Upper lobe of left lung (tissue), 6 donors: ENCODE results near the gene RABGAP1. TPM values are rescaled to one million over a fixed set of nuclear protein-coding genes. Genes with fewer than 3 reads are reported as not detected.

Source experiments
- ATAC-seq, 2 donors: fragments of 200-7000 bp; cut with Tn5 transposase; one replicate each; pipeline ENCODE4 v1.9.1; 2022; ENCODE audit warnings: mild to moderate bottlenecking in 2 of 2, moderate library complexity in 2 of 2; ENCODE audit not compliant: low FRiP score in 2 of 2
- DNase-seq, 2 donors: peaks; one replicate each; pipeline ENCODE4 v3.0.0-alpha.2; 2019 to 2020
- H3K27ac ChIP-seq, 4 donors: fragments of 200-600 bp; sonication (generic); one replicate each; pipeline ENCODE4 v1.5.1; 2016 to 2019
- H3K27me3 ChIP-seq, 4 donors: fragments of 200-600 bp; sonication (generic); one replicate each; pipeline ENCODE4 v1.5.1; 2017 to 2019
- H3K36me3 ChIP-seq, 4 donors: fragments of 200-600 bp; sonication (generic); one replicate each; pipeline ENCODE4 v1.5.1; 2016 to 2019
- H3K4me1 ChIP-seq, 4 donors: fragments of 200-600 bp; sonication (generic); one replicate each; pipeline ENCODE4 v1.5.1; 2018 to 2019
- H3K4me3 ChIP-seq, 4 donors: fragments of 200-600 bp; sonication (generic); one replicate each; pipeline ENCODE4 v1.5.1; 2017 to 2019; ENCODE audit warnings: mild to moderate bottlenecking in 2 of 4, moderate library complexity in 1 of 4
- H3K9me3 ChIP-seq, 4 donors: fragments of 200-600 bp; sonication (generic); one replicate each; pipeline ENCODE4 v1.5.1; 2018 to 2019
- EP300 ChIP-seq, 4 donors: sonication (generic); formaldehyde crosslinking; IDR thresholded peaks; one replicate each; pipeline ENCODE4 v1.5.1; 2017; ENCODE audit warnings: antibody characterized with exemption in 4 of 4, control low read depth in 2 of 4
- POLR2A ChIP-seq, 4 donors: fragments of 450-650 bp; IDR thresholded peaks; one replicate each; pipeline ENCODE4 v1.5.1; 2016 to 2017; ENCODE audit warnings: antibody characterized with exemption in 4 of 4, mild to moderate bottlenecking in 2 of 4
- POLR2AphosphoS5 ChIP-seq, 2 donors: sonication (generic); formaldehyde crosslinking; IDR thresholded peaks; one replicate each; pipeline ENCODE4 v1.5.1; 2017; ENCODE audit warnings: antibody characterized with exemption in 2 of 2
- WGBS, 2 donors: methylation state at CpG; one replicate each; pipeline ENCODE4 v1.1.5; 2017 to 2018; 5-methylcytosine and 5-hydroxymethylcytosine counted together
- total RNA-seq, 6 donors: library from RNA; depleted of rRNA in 4 of 6; stranded (reverse); fragments of >200 nt in 4 of 6; gene quantifications; one replicate each; pipeline versions ENCODE4 v1.1.0 to v1.2.1, GENCODE V29; 2016 to 2021
- TF ChIP-seq, protein P1 (sequence below), 6 experiments: fragments of 450-650 bp in 4 of 6; fragments of 200-600 bp in 2 of 6; sonication (generic) in 2 of 6; IDR thresholded peaks; one replicate each; pipeline ENCODE4 v1.5.1; 2016 to 2019; ENCODE audit warnings: antibody characterized with exemption in 6 of 6
- donor health status: DM: no; HTN: no; CAD: no; lungs with moderate emphysema.
- donor health status: DM: no; HTN: yes; CAD: no; lungs with severe emphysema.

Gene RABGAP1
- total RNA-seq, 6 donors from 2014 or later: 41.7 to 147 (median 62.6) TPM

DNA sequence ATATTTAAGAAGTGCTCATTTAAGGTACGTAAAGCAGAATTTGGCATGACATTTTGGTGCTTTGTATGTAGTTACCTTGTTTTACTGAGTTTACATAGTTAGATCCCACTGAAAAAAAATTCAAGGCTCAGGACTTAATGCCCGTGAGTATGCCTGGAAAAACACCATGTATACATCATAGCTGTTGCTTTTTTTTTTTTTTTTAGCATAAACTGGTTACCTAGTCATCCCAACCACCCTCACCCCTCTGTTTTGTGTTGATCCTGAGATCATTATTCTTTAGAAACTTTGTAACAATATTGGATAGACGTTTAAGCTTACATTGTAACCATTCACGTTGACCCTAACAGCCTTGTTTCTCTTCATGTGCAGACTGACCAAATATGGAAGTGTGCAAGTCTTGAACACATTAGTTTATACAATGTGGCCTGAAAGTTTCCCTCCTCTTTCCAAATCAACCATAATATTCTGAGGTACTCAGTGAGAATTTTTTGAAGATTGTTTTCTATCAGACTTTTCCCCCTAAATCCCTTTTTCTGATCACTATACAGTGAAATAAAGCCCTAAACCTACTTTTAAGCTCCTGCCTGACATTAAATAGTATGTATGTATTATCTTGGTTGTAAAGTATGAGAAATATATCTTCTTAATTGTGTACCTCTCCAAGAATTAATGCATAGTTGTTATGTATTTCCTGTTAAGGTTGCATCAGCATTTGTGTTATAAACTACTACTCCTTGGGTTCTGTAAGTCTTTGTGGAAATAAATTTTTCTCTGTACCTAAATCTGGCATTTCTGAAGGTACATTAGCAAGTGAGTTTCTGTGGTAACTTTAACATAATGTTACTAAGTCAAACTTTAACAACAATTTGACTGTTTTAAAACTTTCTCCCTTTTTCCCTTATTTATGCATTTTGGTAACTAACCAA, 4.4 kb downstream of the RABGAP1 start:
- Histone ChIP-seq H3K36me3 (peaks cover 0 to 5% (median 0%) of the 10 kb centered on the region in 4 donors), H3K27ac (no peak overlapping the region), H3K27me3 (no peaks in the 10 kb centered on the region), H3K4me3 (no peak overlapping the region), H3K9me3 (no peaks in the 10 kb centered on the region), H3K4me1 (peaks cover 12 to 48% (median 34%) of the 10 kb centered on the region in 4 donors)
- no peak for ATAC-seq
- TF ChIP-seq POLR2AphosphoS5 (IDR thresholded peaks at IDR 0.05) (no peak), POLR2A (IDR thresholded peaks at IDR 0.05) (no peak), EP300 (IDR thresholded peaks at IDR 0.05) (no peak)
- TF ChIP-seq, protein P1, sequence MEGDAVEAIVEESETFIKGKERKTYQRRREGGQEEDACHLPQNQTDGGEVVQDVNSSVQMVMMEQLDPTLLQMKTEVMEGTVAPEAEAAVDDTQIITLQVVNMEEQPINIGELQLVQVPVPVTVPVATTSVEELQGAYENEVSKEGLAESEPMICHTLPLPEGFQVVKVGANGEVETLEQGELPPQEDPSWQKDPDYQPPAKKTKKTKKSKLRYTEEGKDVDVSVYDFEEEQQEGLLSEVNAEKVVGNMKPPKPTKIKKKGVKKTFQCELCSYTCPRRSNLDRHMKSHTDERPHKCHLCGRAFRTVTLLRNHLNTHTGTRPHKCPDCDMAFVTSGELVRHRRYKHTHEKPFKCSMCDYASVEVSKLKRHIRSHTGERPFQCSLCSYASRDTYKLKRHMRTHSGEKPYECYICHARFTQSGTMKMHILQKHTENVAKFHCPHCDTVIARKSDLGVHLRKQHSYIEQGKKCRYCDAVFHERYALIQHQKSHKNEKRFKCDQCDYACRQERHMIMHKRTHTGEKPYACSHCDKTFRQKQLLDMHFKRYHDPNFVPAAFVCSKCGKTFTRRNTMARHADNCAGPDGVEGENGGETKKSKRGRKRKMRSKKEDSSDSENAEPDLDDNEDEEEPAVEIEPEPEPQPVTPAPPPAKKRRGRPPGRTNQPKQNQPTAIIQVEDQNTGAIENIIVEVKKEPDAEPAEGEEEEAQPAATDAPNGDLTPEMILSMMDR (IDR thresholded peaks at IDR 0.05): no peak
- WGBS, 2 donors: 76 to 81% methylated on average over 4 of the region's 4 CpGs
- DNase-seq: no peak

DNA sequence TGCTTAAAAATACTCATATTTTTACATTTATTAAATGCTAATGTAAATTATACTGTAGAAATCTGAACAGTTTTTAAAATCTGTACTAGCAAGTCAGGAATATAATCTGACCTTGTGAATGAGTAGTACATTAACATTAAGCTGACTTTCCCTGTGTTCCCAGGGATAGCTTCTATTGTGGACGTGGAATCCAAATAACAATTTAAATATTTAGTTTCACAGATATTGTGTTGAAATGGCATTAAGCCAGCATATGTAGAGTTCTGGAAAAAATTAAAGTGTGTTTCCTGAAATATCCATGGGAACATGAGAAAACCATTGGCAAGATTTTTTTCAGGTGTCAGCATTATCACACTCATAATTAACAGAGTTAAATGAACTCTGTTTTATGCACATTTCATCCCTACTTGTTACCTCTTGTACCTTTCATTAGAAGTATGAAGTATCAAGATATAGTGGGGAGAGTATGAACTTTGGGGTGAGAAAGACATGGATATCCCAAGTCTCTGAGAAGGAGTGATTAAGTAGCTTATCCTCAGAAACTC, 5.7 kb downstream of the RABGAP1 start:
- 70 to 72% methylated on average over 1 of the region's 1 CpG for WGBS, 2 donors
- H3K36me3 ChIP-seq: peaks cover 0 to 5% (median 0%) of the 10 kb centered on the region in 4 donors
- TF ChIP-seq EP300 (IDR thresholded peaks at IDR 0.05) (no peak), POLR2A (IDR thresholded peaks at IDR 0.05) (no peak), POLR2AphosphoS5 (IDR thresholded peaks at IDR 0.05) (no peak)
- TF ChIP-seq, protein P1 (IDR thresholded peaks at IDR 0.05): no peak
- ATAC-seq (no peak), DNase-seq (no peak)
- no peak overlapping the region for H3K27ac ChIP-seq
- H3K4me3 ChIP-seq: no peak overlapping the region
- H3K9me3 ChIP-seq: no peaks in the 10 kb centered on the region
- peaks cover 9 to 47% (median 34%) of the 10 kb centered on the region in 4 donors for H3K4me1 ChIP-seq
- no peaks in the 10 kb centered on the region for H3K27me3 ChIP-seq

DNA sequence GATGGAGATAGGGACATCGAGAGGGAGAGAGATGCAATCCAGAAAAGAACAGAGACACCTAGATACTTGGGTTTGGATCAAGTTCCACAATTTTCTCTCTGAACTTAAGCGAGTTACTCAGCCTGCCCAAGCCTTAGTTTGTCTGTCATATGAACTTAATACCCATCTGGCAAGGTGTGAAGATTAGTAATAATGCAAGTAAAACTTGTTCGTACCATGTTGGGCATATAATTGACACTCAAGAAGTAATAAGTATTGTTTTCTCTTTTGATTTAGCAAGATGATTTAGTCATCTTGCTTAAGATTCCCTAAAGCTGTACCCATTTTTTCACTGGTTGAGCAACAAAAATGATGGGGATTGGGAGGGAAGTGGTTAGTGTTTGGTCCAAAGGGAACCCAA, 7.5 kb downstream of the RABGAP1 start:
- no peaks in the 10 kb centered on the region for H3K9me3 ChIP-seq
- TF ChIP-seq POLR2A (IDR thresholded peaks at IDR 0.05) (no peak), EP300 (IDR thresholded peaks at IDR 0.05) (no peak), POLR2AphosphoS5 (IDR thresholded peaks at IDR 0.05) (no peak)
- TF ChIP-seq, protein P1 (IDR thresholded peaks at IDR 0.05): no peak
- H3K27me3 ChIP-seq: no peaks in the 10 kb centered on the region
- 86 to 89% methylated on average over 3 of the region's 3 CpGs for WGBS, 2 donors
- no peak for ATAC-seq
- H3K4me3 ChIP-seq: no peak overlapping the region
- DNase-seq: no peak
- H3K27ac ChIP-seq: no peak overlapping the region
- H3K4me1 ChIP-seq: peaks cover 6 to 36% (median 24%) of the 10 kb centered on the region in 4 donors
- H3K36me3 ChIP-seq: peaks cover 0 to 5% (median 0%) of the 10 kb centered on the region in 4 donors

DNA sequence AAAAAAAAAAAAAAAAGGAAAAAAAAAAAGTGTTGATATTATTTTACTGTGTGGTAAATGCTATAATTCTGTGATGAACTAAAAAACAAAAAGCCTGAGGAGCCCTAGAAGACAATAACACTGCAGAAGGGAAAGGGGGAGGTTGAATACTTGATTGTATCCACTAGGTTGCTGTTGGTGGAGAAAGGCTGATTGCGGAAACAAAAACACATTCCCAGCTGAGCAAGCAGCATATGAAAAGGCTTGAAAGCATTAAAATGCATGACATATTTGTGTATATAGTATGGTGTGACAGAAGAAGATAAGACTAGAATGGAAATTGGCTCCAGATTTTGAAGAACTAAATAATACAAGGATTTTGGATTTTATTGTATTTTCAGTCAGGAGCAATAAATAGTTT, 8.9 kb downstream of the RABGAP1 start:
- Histone ChIP-seq H3K4me3 (no peak overlapping the region), H3K27me3 (no peaks in the 10 kb centered on the region), H3K27ac (no peak overlapping the region), H3K9me3 (no peaks in the 10 kb centered on the region), H3K36me3 (peaks cover 0 to 1% (median 0%) of the 10 kb centered on the region in 4 donors), H3K4me1 (peaks cover 6 to 48% (median 36%) of the 10 kb centered on the region in 4 donors)
- ATAC-seq (no peak), DNase-seq (no peak)
- WGBS, 2 donors: 86 to 94% methylated on average over 1 of the region's 1 CpG
- TF ChIP-seq POLR2A (IDR thresholded peaks at IDR 0.05) (no peak), EP300 (IDR thresholded peaks at IDR 0.05) (no peak), POLR2AphosphoS5 (IDR thresholded peaks at IDR 0.05) (no peak)
- TF ChIP-seq, protein P1 (IDR thresholded peaks at IDR 0.05): no peak
